ENCODE data around the gene UNC79.

Gene UNC79

GRCh38 chr14:93707475-93707874 is 276.7 kb downstream of the UNC79 start:
- TF ChIP-seq, protein P1, sequence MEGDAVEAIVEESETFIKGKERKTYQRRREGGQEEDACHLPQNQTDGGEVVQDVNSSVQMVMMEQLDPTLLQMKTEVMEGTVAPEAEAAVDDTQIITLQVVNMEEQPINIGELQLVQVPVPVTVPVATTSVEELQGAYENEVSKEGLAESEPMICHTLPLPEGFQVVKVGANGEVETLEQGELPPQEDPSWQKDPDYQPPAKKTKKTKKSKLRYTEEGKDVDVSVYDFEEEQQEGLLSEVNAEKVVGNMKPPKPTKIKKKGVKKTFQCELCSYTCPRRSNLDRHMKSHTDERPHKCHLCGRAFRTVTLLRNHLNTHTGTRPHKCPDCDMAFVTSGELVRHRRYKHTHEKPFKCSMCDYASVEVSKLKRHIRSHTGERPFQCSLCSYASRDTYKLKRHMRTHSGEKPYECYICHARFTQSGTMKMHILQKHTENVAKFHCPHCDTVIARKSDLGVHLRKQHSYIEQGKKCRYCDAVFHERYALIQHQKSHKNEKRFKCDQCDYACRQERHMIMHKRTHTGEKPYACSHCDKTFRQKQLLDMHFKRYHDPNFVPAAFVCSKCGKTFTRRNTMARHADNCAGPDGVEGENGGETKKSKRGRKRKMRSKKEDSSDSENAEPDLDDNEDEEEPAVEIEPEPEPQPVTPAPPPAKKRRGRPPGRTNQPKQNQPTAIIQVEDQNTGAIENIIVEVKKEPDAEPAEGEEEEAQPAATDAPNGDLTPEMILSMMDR (IDR thresholded peaks at IDR 0.05; ENCODE audit: low read length, missing control alignments), result no peak
- H3K4me3 ChIP-seq (replicated peaks; ENCODE audit: low read depth, low read length), result no peak overlapping the region
- DNase-seq (ENCODE audit: low read depth), result no peak

DNA sequence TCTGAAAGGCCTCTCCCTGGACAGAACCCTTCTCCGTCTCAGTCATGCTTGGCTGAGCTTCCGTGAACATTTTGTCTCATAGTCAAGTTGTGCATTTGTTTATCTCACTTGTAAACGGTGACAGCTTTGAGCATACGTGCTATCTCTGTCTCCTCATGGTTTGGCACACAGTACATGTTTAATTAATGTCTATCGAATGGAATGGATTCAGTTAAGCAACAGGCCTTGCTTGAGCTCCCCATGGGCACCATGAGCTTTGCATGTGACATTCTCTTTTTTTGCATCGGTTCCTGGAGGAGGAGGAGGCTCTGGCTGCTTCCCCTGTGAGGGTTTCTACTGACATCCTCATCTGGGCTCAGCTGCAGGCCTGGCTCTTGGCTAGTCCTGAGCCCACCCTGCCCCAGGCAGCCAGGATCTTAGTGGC is 277.6 kb downstream of the UNC79 start:
- DNase-seq (ENCODE audit: low read depth), result no peak
- no peak overlapping the region for H3K4me3 ChIP-seq (replicated peaks; ENCODE audit: low read depth, low read length)
- TF ChIP-seq, protein P1 (IDR thresholded peaks at IDR 0.05; ENCODE audit: low read length, missing control alignments), result no peak

GRCh38 chr14:93708800-93709199 is 278.1 kb downstream of the UNC79 start:
- TF ChIP-seq, protein P1 (IDR thresholded peaks at IDR 0.05; ENCODE audit: low read length, missing control alignments), result no peak
- no peak for DNase-seq (ENCODE audit: low read depth)
- H3K4me3 ChIP-seq (replicated peaks; ENCODE audit: low read depth, low read length), result no peak overlapping the region

DNA sequence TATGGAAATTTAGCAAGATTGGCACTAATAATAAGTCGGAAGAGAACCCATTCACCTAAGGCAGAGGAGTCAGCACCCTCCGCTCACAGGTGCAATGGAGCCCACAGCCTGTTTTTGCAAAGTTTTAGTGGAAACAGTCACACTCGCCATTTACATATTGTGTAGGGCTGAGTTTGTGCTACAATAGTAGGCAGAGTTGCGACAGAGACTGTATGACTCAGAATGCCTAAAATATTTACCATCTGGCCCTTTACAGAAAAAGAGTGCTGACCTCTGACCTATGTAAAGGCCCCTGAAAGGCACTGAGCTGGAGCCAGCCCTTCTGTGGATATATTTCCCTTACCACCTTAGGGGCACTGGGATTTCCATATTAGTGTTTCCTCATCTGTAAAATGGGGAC is 278.5 kb downstream of the UNC79 start:
- no peak for DNase-seq (ENCODE audit: low read depth)
- H3K4me3 ChIP-seq (replicated peaks; ENCODE audit: low read depth, low read length), result no peak overlapping the region
- TF ChIP-seq, protein P1 (IDR thresholded peaks at IDR 0.05; ENCODE audit: low read length, missing control alignments), result no peak

DNA sequence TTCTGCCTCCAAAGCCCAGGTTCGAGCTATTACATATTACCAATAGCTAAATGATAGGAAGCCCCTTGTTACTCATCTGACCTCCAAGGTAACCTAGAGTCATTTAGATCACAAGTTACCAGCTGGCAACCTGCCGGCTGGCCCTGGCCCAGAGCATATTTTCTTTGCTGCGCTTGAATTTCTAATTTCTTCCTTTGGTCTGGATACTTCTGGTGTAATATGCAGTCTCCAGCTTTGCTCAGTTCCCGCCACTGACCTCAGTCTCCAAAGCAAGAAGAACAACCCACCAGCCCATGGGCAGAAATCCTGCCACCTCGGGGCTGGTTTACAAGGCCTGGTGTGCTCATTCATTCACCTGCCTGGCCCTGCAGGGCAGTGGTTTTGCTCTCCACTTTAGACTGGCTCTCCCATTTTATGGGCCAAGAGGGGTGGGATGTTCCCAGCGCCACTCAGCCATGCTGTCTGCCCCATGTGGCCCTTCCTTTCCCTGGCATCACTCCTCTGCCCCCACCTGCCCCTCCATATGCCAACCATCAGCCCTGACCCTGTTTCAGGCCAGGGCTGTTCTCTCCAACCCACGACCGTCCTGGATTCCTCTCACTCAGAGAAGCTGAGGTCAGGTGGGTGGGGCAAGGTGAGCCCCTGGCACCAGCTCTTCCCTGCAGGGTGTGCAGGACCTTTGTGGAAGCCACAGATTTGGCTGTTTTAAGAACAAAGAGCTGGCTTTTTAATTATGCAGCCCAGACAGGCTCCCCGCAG is 281.5 kb downstream of the UNC79 start:
- DNase-seq (ENCODE audit: low read depth), result no peak
- no peak overlapping the region for H3K4me3 ChIP-seq (replicated peaks; ENCODE audit: low read depth, low read length)
- TF ChIP-seq, protein P1 (IDR thresholded peaks at IDR 0.05; ENCODE audit: low read length, missing control alignments), result no peak

DNA sequence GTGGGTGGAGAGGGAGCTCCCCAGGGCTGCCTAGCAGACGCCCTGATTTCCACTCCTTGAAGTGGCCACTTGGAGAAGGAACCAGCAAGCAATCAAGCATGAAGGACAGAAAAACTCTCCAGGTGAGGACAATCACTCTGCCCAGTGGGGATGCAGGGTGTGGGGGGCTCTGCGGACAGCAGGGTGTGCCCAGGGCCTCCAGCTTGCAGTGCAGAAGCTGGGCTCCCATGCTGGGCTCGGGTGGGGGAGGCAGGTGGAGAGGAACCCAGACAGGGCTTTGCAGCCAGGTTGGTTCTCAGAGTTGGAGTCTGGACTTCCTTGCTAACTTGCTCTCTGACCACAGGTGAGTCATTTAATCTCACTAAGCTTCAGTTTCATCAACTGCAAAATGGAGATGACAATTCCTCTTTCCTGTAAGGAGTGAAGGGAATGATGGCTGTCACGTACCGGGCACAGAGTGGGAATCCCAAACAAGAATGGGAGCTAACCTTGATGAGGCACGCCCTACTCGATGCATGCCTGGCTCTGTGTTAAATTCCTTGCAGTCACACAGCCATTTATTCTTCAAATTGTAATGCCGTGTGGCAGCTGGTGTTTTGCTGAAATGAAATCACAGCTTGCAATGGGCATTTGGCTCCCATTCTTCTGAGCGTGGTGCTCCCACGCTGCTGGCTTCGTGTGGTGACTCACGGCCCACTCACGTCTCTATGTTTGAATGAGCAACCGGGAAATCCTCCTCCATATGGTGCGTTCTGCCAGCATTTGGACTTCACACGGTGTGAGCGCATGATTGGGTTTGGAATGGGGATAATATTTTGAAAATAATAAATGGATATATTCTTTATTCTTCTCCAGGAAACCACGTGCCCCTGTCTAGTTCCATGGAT is 282.3 kb downstream of the UNC79 start:
- TF ChIP-seq, protein P1 (IDR thresholded peaks at IDR 0.05; ENCODE audit: low read length, missing control alignments), result no peak
- DNase-seq (ENCODE audit: low read depth), result no peak
- H3K4me3 ChIP-seq (replicated peaks; ENCODE audit: low read depth, low read length), result no peak overlapping the region
